A549 (cell line): ENCODE results near the gene PCBP4. TPM values are rescaled to one million over a fixed set of nuclear protein-coding genes. Genes with fewer than 3 reads are reported as not detected.

Experiments
- ATAC-seq, 2 experiments: fragments of 200-7000 bp in 1 of 2; fragments of >200 bp in 1 of 2; cut with Nextera tagmentation in 1 of 2; cut with Tn5 transposase in 1 of 2; 3 replicates each; pipeline versions ENCODE4 v1.8.0 to v1.9.1; 2018 to 2020; ENCODE audit warnings: mild to moderate bottlenecking in 1 of 2, moderate library complexity in 1 of 2
- CTCF ChIA-PET: fragments of 300-600 bp; sonication (Branson Sonifier 250); formaldehyde crosslinking; extraction: SDS; loops from one replicate; lab custom pipeline; 2021; ENCODE audit warnings: antibody characterized with exemption, inconsistent platforms; lab: Yijun Ruan, JAX
- POLR2A ChIA-PET: fragments of 350-600 bp; formaldehyde crosslinking; extraction: SDS; loops from one replicate; lab custom pipeline; 2021; ENCODE audit warnings: antibody characterized with exemption, inconsistent platforms; lab: Yijun Ruan, JAX
- DNase-seq, 2 experiments: peaks; one replicate each; pipeline versions ENCODE4 v3.0.0 to v3.0.0-alpha.2; 2011 to 2016; ENCODE audit warnings: low read depth in 1 of 2, low spot score in 1 of 2
- FAIRE-seq: peaks from 2 replicates; lab custom pipeline; 2011; peaks lifted over from hg19 to GRCh38; lab: Jason Lieb, UNC
- H3K27ac ChIP-seq, 2 experiments: fragments of >200 bp; sonication (Bioruptor Twin); formaldehyde crosslinking; 3 replicates each; pipeline ENCODE4 v1.5.1; 2016 to 2017
- H3K4me1 ChIP-seq: fragments of >200 bp; sonication (Bioruptor Twin); formaldehyde crosslinking; 3 replicates; pipeline ENCODE4 v1.6.1; 2016
- H3K4me2 ChIP-seq: fragments of >200 bp; sonication (Bioruptor Twin); formaldehyde crosslinking; 3 replicates; pipeline ENCODE4 v1.6.1; 2016
- H3K4me3 ChIP-seq: fragments of >200 bp; sonication (Bioruptor Twin); formaldehyde crosslinking; 3 replicates; pipeline ENCODE4 v1.5.1; 2016
- H3K9me3 ChIP-seq: fragments of >200 bp; sonication (Bioruptor Twin); formaldehyde crosslinking; 3 replicates; pipeline ENCODE4 v1.6.1; 2016
- EHF ChIP-seq: fragments of 250-450 bp; sonication (Bioruptor Pico); IDR thresholded peaks from 2 replicates; pipeline ENCODE4 v1.5.0; 2020; ENCODE audit warnings: mild to moderate bottlenecking
- ESRRA ChIP-seq: fragments of 150-350 bp; IDR thresholded peaks from 2 replicates; pipeline ENCODE4 v1.6.1; 2014; ENCODE audit warnings: mild to moderate bottlenecking, low read length, borderline replicate concordance
- FOSL2 ChIP-seq, 2 experiments: fragments of 450-650 bp in 1 of 2; fragments of >200 bp in 1 of 2; sonication (Bioruptor Twin) in 1 of 2; formaldehyde crosslinking; IDR thresholded peaks; 2 replicates each; pipeline versions ENCODE4 v1.5.0 to v1.6.1; 2016 to 2020; ENCODE audit warnings: mild to moderate bottlenecking in 1 of 2, moderate library complexity in 1 of 2
- GATA3 ChIP-seq: IDR thresholded peaks from 2 replicates; pipeline ENCODE4 v1.6.1; 2012; ENCODE audit warnings: borderline replicate concordance
- HOXB13 ChIP-seq: fragments of 250-450 bp; sonication (Bioruptor Pico); IDR thresholded peaks from 2 replicates; pipeline ENCODE4 v1.5.0; 2020; ENCODE audit warnings: low read depth, mild to moderate bottlenecking, moderate library complexity
- HOXB5 ChIP-seq: fragments of 250-450 bp; sonication (Bioruptor Pico); IDR thresholded peaks from 2 replicates; pipeline ENCODE4 v1.5.0; 2020; ENCODE audit warnings: mild to moderate bottlenecking, moderate library complexity
- JUN ChIP-seq, 2 experiments: fragments of >200 bp; sonication (Bioruptor Twin); formaldehyde crosslinking; IDR thresholded peaks; 2 replicates in 1 of 2; 3 replicates in 1 of 2; pipeline ENCODE4 v1.6.1; 2016 to 2017
- KDM1A ChIP-seq: fragments of 200-600 bp; sonication (generic); IDR thresholded peaks from 2 replicates; pipeline ENCODE4 v1.6.1; 2016; ENCODE audit warnings: low read depth, mild to moderate bottlenecking
- NPAS2 ChIP-seq: fragments of 250-450 bp; sonication (Bioruptor Pico); IDR thresholded peaks from 2 replicates; pipeline ENCODE4 v1.8.0; 2022; ENCODE audit warnings: mild to moderate bottlenecking, moderate library complexity, borderline replicate concordance
- POLR2A ChIP-seq: IDR thresholded peaks from 2 replicates; pipeline ENCODE4 v1.6.1; 2012; ENCODE audit warnings: mild to moderate bottlenecking, low read length
- POLR2AphosphoS2 ChIP-seq: conservative IDR thresholded peaks from 2 replicates; pipeline ENCODE4 v1.6.1; 2012; ENCODE audit warnings: low read length, improper control_type of control experiment, inconsistent platforms
- TFCP2L1 ChIP-seq: fragments of 250-450 bp; sonication (Bioruptor Pico); IDR thresholded peaks from 2 replicates; pipeline ENCODE4 v1.5.0; 2021; ENCODE audit warnings: mild to moderate bottlenecking
- ZSCAN20 ChIP-seq: fragments of 250-450 bp; sonication (Bioruptor Pico); IDR thresholded peaks from 2 replicates; pipeline ENCODE4 v1.8.0; 2022; ENCODE audit warnings: mild to moderate bottlenecking, moderate library complexity
- WGBS: methylation state at CpG from one replicate; pipeline ENCODE4 v1.1.6; 2017; ENCODE audit errors: missing lambda C conversion rate; 5-methylcytosine and 5-hydroxymethylcytosine counted together
- polyA plus RNA-seq, 4 experiments: library from polyadenylated mRNA; depleted of rRNA in 3 of 4; stranded (reverse); fragments of >200 nt; fragmentation: RNase III in 1 of 4; extraction: RNeasy Plus Mini Kit Qiagen cat#74134 plus additional on column Dnase treatment in 1 of 4; gene quantifications; 2 replicates in 3 of 4; 3 replicates in 1 of 4; pipeline ENCODE4 v1.2.3, GENCODE V29; 2011 to 2017
- TF ChIP-seq, protein P1 (sequence below): IDR thresholded peaks from 2 replicates; pipeline ENCODE4 v1.6.1; 2012; ENCODE audit warnings: low read depth, borderline replicate concordance
- TF ChIP-seq, protein P2 (sequence below): IDR thresholded peaks from 2 replicates; pipeline ENCODE4 v1.6.1; 2012
- TF ChIP-seq, protein P3 (sequence below): fragments of 200-600 bp; sonication (generic); IDR thresholded peaks from 2 replicates; pipeline ENCODE4 v1.6.1; 2016; ENCODE audit warnings: antibody characterized with exemption, mild to moderate bottlenecking, moderate library complexity

The PCBP4 gene
- polyA plus RNA-seq, 2 of the 4 experiments (the other 2 are of a cell fraction) = 8.6 to 10.9 TPM

DNA sequence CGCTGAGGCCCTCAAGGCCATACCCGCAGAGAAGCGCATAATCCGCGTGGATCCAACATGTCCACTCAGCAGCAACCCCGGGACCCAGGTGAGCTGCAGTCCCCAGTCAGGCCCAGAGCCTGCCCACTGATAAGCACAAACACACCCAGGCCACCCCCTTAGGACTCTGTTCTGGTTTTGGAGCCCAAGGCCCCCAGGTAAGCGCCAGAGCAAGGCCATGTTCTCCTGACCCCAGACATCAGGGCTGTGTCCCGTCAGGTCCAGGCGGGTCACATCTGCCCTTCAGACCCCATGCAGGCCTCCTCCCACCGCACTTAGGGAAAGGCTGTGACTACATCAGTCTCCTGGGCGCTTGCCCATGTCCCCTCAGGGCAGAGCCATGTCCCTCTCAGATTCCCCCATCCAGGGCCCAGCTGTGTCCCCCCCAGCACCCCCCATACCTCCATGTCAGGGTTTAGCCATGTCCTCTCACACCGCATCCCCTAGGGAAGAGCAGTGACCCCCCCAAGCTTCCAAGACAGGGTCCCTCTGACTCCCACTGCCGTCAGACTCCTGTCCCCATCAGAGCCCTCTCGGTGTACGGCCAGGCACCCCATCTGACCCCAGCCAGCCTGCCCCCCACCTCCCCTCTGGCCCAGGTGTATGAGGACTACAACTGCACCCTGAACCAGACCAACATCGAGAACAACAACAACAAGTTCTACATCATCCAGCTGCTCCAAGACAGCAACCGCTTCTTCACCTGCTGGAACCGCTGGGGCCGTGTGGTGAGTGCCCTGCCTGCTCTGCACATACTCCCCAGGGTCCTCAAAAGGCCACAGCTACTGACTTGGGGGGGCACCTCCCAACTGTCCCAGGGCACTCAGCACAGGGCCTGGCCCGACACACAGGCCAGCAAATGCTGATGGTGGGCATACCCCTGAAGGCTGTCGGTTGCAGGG lies 23.5 kb downstream of the PCBP4 start:
- ChIA-PET CTCF (interaction anchor here (1.3 to 5.9 kb wide), 6 partner anchors 10 to 30 kb away, joined by 3 to 59 read pairs (median 17); partner anchors contain the start of genes ABHD14A, ABHD14B and PCBP4), POLR2A (interaction anchor here (0.7 to 2.8 kb wide), 5 partner anchors 26 to 52 kb away, joined by 3 to 28 read pairs (median 6); partner anchors contain the start of genes ABHD14A, ABHD14B and RPL29)
- Histone ChIP-seq H3K4me1 (peaks cover 21% of the 10 kb centered on the region), H3K4me2 (peak overlapping the region; percentile 100), H3K27ac (peak overlapping the region; percentile 97 to 100), H3K9me3 (no peaks in the 10 kb centered on the region), H3K4me3 (no peak overlapping the region)
- FAIRE-seq (no peak), DNase-seq (no peak), ATAC-seq (no peak)
- WGBS = 98% methylated on average over 9 of the region's 21 CpGs
- TF ChIP-seq HOXB5 = no peak
- TF ChIP-seq KDM1A = no peak
- no peak for TF ChIP-seq ZSCAN20 (CRISPR knock-in tag)
- TF ChIP-seq POLR2AphosphoS2 = no peak
- TF ChIP-seq, protein P1, sequence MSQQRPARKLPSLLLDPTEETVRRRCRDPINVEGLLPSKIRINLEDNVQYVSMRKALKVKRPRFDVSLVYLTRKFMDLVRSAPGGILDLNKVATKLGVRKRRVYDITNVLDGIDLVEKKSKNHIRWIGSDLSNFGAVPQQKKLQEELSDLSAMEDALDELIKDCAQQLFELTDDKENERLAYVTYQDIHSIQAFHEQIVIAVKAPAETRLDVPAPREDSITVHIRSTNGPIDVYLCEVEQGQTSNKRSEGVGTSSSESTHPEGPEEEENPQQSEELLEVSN = no peak
- no peak for TF ChIP-seq FOSL2 (IDR thresholded peaks at IDR 0.05)
- TF ChIP-seq FOSL2 (CRISPR knock-in tag; IDR thresholded peaks at IDR 0.05) = no peak
- no peak for TF ChIP-seq NPAS2 (CRISPR knock-in tag)
- no peak for TF ChIP-seq GATA3
- TF ChIP-seq, protein P2, sequence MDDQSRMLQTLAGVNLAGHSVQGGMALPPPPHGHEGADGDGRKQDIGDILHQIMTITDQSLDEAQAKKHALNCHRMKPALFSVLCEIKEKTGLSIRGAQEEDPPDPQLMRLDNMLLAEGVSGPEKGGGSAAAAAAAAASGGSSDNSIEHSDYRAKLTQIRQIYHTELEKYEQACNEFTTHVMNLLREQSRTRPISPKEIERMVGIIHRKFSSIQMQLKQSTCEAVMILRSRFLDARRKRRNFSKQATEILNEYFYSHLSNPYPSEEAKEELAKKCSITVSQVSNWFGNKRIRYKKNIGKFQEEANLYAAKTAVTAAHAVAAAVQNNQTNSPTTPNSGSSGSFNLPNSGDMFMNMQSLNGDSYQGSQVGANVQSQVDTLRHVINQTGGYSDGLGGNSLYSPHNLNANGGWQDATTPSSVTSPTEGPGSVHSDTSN = no peak
- TF ChIP-seq JUN (IDR thresholded peaks at IDR 0.05) = no peak
- TF ChIP-seq, protein P3, sequence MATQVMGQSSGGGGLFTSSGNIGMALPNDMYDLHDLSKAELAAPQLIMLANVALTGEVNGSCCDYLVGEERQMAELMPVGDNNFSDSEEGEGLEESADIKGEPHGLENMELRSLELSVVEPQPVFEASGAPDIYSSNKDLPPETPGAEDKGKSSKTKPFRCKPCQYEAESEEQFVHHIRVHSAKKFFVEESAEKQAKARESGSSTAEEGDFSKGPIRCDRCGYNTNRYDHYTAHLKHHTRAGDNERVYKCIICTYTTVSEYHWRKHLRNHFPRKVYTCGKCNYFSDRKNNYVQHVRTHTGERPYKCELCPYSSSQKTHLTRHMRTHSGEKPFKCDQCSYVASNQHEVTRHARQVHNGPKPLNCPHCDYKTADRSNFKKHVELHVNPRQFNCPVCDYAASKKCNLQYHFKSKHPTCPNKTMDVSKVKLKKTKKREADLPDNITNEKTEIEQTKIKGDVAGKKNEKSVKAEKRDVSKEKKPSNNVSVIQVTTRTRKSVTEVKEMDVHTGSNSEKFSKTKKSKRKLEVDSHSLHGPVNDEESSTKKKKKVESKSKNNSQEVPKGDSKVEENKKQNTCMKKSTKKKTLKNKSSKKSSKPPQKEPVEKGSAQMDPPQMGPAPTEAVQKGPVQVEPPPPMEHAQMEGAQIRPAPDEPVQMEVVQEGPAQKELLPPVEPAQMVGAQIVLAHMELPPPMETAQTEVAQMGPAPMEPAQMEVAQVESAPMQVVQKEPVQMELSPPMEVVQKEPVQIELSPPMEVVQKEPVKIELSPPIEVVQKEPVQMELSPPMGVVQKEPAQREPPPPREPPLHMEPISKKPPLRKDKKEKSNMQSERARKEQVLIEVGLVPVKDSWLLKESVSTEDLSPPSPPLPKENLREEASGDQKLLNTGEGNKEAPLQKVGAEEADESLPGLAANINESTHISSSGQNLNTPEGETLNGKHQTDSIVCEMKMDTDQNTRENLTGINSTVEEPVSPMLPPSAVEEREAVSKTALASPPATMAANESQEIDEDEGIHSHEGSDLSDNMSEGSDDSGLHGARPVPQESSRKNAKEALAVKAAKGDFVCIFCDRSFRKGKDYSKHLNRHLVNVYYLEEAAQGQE = no peak
- TF ChIP-seq EHF (CRISPR knock-in tag) = no peak
- TF ChIP-seq ESRRA = no peak
- TF ChIP-seq TFCP2L1 = no peak

DNA sequence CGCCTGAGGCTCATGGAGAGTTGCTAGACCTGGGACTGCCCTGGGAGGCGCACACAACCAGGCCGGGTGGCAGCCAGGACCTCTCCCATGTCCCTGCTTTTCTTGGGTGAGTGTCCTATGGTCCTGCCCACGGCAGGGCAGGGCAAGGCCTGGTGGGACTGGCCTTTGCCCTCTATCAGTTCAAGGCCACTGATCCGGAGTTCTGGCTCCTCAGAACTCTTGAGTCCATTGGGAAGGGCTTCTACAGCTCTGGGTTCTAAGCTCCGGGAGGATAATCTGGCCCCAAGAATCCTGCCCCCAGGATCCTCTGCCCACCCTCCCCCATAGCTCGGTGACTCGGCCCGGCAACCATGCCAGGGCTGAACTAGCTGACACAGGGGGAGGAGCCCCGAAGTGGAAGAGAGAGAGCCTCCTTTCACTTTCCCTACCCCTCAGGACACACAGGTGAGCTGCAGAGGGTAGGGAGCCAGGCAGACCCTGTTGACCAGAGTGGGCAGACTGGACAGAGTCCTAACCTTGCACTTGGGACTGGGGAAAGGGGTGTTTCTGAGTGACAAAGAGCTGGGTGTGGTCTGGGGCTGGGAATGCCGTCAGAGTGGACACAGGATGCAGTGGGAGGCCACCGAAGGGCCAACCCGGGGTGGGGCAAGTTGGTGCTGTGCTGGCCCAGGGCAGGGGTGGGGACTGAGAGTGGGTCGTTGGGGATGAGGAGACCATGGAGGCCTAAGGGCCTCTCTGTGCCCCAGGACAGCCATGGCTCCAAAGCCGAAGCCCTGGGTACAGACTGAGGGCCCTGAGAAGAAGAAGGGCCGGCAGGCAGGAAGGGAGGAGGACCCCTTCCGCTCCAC lies 24.4 kb downstream of the PCBP4 start:
- peak overlapping the region; percentile 97 to 100 for H3K27ac ChIP-seq
- ATAC-seq (peak; percentile 48 to 54), FAIRE-seq (no peak), DNase-seq (peak; percentile 60 to 82)
- no peaks in the 10 kb centered on the region for H3K9me3 ChIP-seq
- 25% methylated on average over 8 of the region's 17 CpGs for WGBS
- CTCF ChIA-PET = interaction anchor here (0.7 to 5.9 kb wide), 21 partner anchors 8 to 649 kb away, joined by 3 to 59 read pairs (median 5); partner anchors contain the start of genes ABHD14A, ABHD14B, ACY1 and DUSP7
- H3K4me3 ChIP-seq = peak overlapping the region; percentile 60
- H3K4me1 ChIP-seq = peaks cover 21% of the 10 kb centered on the region
- H3K4me2 ChIP-seq = peak overlapping the region; percentile 100
- TF ChIP-seq POLR2A (peak; percentile 36), HOXB13 (CRISPR knock-in tag) (no peak)
- POLR2A ChIA-PET = interaction anchor here (0.7 to 2.8 kb wide), 5 partner anchors 27 to 53 kb away, joined by 3 to 28 read pairs (median 6); partner anchors contain the start of genes ABHD14A, ABHD14B and RPL29
